Measurements from ENCODE around the gene SOD2.

DNA sequence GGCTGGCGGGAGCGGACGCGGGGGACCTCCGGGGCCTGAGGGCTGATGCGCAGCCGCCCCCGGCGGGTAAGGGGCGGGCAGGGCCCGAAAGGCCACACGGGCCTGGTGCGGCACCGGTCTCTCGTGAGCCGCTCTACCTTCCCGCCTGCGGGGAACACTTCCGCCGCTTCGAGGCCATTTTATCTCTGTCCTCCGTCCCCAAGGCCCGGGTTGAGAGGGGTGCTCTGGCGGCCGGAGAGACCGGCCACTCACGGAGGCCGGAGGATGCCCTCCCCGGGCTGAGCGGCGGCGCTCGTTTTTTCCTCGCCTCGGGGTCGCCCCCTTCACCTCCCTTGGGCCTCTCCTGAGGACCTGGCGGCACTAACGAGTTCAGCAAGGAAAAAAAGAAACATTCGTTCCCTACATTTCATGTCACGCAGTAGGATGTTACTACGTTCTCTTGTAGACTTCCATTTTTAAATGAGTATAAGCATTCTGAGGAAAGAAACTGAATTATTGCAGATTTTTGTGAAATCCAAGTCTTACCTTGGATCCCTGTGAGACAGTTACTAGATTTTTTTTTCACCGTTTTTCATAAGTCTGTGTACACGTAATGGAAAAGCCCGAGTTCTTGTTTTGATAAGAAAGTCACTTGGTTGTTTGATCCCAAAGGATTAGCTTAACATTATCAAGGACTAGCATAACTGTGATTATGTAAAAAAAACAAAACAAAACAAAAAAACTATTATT is 34.8 kb upstream of the SOD2 start:
- TF ChIP-seq EZH2 (optimal IDR thresholded peaks at IDR 0.05; ENCODE audit: low read depth, low read length), result no peak
- no peak for TF ChIP-seq EZH2phosphoT487 (IDR thresholded peaks at IDR 0.05; ENCODE audit: low read length)

Data from MM.1S (cell line).